ENCODE results near the gene MED7. TPM values are rescaled to one million over a fixed set of nuclear protein-coding genes. Genes with fewer than 3 reads are reported as not detected.

MED7 gene
- total and polyA plus RNA-seq, 2 of the 13 experiments (the other 11 are each of a cell fraction or from before 2014, with no cell fraction given) = 9.2 to 9.4 TPM

DNA sequence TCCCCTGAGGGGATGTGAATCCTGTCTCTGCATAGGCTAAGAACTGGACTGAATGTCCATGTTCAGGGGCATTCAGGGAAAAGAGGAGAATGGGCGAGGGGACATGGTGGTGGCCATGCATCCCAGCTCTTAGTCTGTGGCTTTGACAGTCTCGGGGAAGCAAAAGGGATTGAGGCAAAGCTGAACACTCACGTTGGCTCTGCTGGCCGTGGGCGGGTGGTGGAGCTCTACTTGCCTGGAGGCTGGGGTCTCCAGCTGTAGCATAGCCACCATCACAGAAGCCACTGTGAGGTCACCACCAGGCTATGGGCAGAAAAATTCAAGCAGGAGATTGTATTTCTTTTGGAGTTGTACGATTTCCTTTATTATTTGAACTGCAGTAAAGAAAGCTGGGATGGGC, 19.3 kb upstream of the MED7 start:
- Histone ChIP-seq H3K36me3 (replicated peaks in 1 of 2; ENCODE audit: control insufficient read depth in 1 of 2, insufficient read depth in 2 of 2, low read length in 2 of 2) (no peaks in the 10 kb centered on the region), H2AFZ (ENCODE audit: low read length) (no peak overlapping the region), H3K27ac (ENCODE audit: extremely low read length, insufficient read depth, low read length) (no peak overlapping the region), H3K4me2 (ENCODE audit: low read depth, low read length) (no peak overlapping the region), H3K79me2 (ENCODE audit: insufficient read depth, low read length) (no peaks in the 10 kb centered on the region), H3K9me3 (ENCODE audit: low read length) (no peaks in the 10 kb centered on the region), H3K9ac (ENCODE audit: insufficient read depth, low read depth, low read length) (no peak overlapping the region), H4K20me1 (ENCODE audit: insufficient read depth, low read length) (no peaks in the 10 kb centered on the region), H3K27me3 (ENCODE audit: control insufficient read depth in 1 of 2, insufficient read depth in 2 of 2, low read length in 2 of 2) (peaks cover 0 to 32% of the 10 kb centered on the region in 2 experiments; a peak in 3 of 5 replicates), H3K4me1 (ENCODE audit: insufficient read depth, low read length) (no peaks in the 10 kb centered on the region), H3K4me3 (replicated peaks in 1 of 3; ENCODE audit: insufficient read depth in 1 of 3, low read depth in 2 of 3, low read length in 3 of 3) (no peak overlapping the region)
- FAIRE-seq (no peak), DNase-seq (ENCODE audit: low spot score) (no peak), ATAC-seq (no peak)
- ChIA-PET CTCF (ENCODE audit: low intra/inter-chr PET ratio, low total read pairs) (no interaction called here), POLR2A (no interaction called here)
- no peak for TF ChIP-seq RFXAP (CRISPR knock-in tag; IDR thresholded peaks at IDR 0.05; ENCODE audit: borderline replicate concordance)
- no peak for TF ChIP-seq ARNTL (CRISPR knock-in tag; IDR thresholded peaks at IDR 0.05)
- no peak for TF ChIP-seq AHR (CRISPR knock-in tag; IDR thresholded peaks at IDR 0.05)
- no peak for TF ChIP-seq SNRNP70 (IDR thresholded peaks at IDR 0.05; ENCODE audit: low read depth, low read length)
- no peak for TF ChIP-seq FOXP1 (IDR thresholded peaks at IDR 0.05)
- no peak for TF ChIP-seq FOXP1 (CRISPR knock-in tag; IDR thresholded peaks at IDR 0.05)
- no peak for TF ChIP-seq MTA1 (CRISPR knock-in tag; IDR thresholded peaks at IDR 0.05; ENCODE audit: borderline replicate concordance)
- TF ChIP-seq ZNF761 (CRISPR knock-in tag; conservative IDR thresholded peaks at IDR 0.05) = no peak
- TF ChIP-seq, protein P1, sequence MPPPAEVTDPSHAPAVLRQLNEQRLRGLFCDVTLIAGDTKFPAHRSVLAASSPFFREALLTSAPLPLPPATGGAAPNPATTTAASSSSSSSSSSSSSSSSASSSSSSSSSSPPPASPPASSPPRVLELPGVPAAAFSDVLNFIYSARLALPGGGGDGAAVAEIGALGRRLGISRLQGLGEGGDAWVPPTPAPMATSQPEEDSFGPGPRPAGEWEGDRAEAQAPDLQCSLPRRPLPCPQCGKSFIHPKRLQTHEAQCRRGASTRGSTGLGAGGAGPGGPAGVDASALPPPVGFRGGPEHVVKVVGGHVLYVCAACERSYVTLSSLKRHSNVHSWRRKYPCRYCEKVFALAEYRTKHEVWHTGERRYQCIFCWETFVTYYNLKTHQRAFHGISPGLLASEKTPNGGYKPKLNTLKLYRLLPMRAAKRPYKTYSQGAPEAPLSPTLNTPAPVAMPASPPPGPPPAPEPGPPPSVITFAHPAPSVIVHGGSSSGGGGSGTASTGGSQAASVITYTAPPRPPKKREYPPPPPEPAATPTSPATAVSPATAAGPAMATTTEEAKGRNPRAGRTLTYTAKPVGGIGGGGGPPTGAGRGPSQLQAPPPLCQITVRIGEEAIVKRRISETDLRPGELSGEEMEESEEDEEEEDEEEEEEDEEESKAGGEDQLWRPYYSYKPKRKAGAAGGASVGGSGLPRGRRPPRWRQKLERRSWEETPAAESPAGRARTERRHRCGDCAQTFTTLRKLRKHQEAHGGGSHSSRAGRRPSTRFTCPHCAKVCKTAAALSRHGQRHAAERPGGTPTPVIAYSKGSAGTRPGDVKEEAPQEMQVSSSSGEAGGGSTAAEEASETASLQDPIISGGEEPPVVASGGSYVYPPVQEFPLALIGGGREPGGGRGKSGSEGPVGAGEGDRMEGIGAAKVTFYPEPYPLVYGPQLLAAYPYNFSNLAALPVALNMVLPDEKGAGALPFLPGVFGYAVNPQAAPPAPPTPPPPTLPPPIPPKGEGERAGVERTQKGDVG (CRISPR knock-in tag; IDR thresholded peaks at IDR 0.05; ENCODE audit: borderline replicate concordance) = no peak
- no peak for TF ChIP-seq SNAPC2 (CRISPR knock-in tag; IDR thresholded peaks at IDR 0.05)
- no TSS peak for BruUV-seq (replicated peaks)
- in situ Hi-C loops (cut with HindIII; ENCODE audit: extremely low pct_ligation_motif_present, low pct_unique_long_range_greater_than_20kb) = no loop called here
- intact Hi-C loops (cut with micrococcal nuclease; ENCODE audit: unreplicated experiment) = no loop called here
- 15% methylated on average over 3 of the region's 6 CpGs for WGBS (ENCODE audit: low lambda C conversion rate)
